Raji (cell line): Measurements from ENCODE around the gene UACA.

Experiments used
- POLR2A ChIP-seq: IDR thresholded peaks from 2 replicates; pipeline ENCODE4 v1.6.1; 2011; ENCODE audit warnings: low read depth, low read length, control low read depth; ENCODE audit not compliant: insufficient read depth

The UACA gene

GRCh38 chr15:70791259-70791658 lies 27.9 kb upstream of the UACA start:
- no peak for TF ChIP-seq POLR2A

- TF ChIP-seq POLR2A: no peak
Measured at GRCh38 chr15:70789213-70789612, 25.9 kb upstream of the UACA start.

GRCh38 chr15:70788114-70789049 lies 25.0 kb upstream of the UACA start:
- TF ChIP-seq POLR2A: no peak

GRCh38 chr15:70786996-70787395 lies 23.6 kb upstream of the UACA start:
- no peak for TF ChIP-seq POLR2A

- TF ChIP-seq POLR2A: no peak
Measured at GRCh38 chr15:70783610-70784022, 20.3 kb upstream of the UACA start.

GRCh38 chr15:70783041-70783440 lies 19.7 kb upstream of the UACA start:
- TF ChIP-seq POLR2A: no peak

GRCh38 chr15:70781236-70781635 lies 17.9 kb upstream of the UACA start:
- TF ChIP-seq POLR2A: no peak

- TF ChIP-seq POLR2A: no peak
Measured at GRCh38 chr15:70778258-70779076, 15.1 kb upstream of the UACA start.

- no peak for TF ChIP-seq POLR2A
Measured at GRCh38 chr15:70777170-70777926, 14.0 kb upstream of the UACA start.

GRCh38 chr15:70775160-70775559 lies 11.8 kb upstream of the UACA start:
- TF ChIP-seq POLR2A: no peak

GRCh38 chr15:70772402-70772801 lies 9.0 kb upstream of the UACA start:
- TF ChIP-seq POLR2A: no peak

- no peak for TF ChIP-seq POLR2A
Measured at GRCh38 chr15:70770863-70771262, 7.5 kb upstream of the UACA start.

- no peak for TF ChIP-seq POLR2A
Measured at GRCh38 chr15:70768257-70768883, 5.0 kb upstream of the UACA start.

- TF ChIP-seq POLR2A: no peak
Measured at GRCh38 chr15:70767667-70768066, 4.3 kb upstream of the UACA start.

GRCh38 chr15:70766597-70766996 lies 3.2 kb upstream of the UACA start:
- TF ChIP-seq POLR2A: no peak

GRCh38 chr15:70765504-70766281 lies 2.3 kb upstream of the UACA start:
- no peak for TF ChIP-seq POLR2A
